Osteocyte (in vitro differentiated cells): ENCODE data around the gene CHST13. TPM values are rescaled to one million over a fixed set of nuclear protein-coding genes. Genes with fewer than 3 reads are reported as not detected.

Experiments
- DNase-seq: peaks from one replicate; pipeline ENCODE4 v3.0.0; 2021; ENCODE audit warnings: mixed read lengths; ENCODE audit not compliant: unreplicated experiment; ENCODE audit errors: extremely low spot score
- H3K27ac Mint-ChIP-seq: one replicate; pipeline ENCODE4 v1.8.0; 2021; ENCODE audit warnings: mild to moderate bottlenecking, mixed read lengths; ENCODE audit not compliant: unreplicated experiment
- H3K27me3 Mint-ChIP-seq: one replicate; pipeline ENCODE4 v1.8.0; 2021; ENCODE audit warnings: mixed read lengths; ENCODE audit not compliant: unreplicated experiment
- H3K36me3 Mint-ChIP-seq: one replicate; pipeline ENCODE4 v1.8.0; 2021; ENCODE audit warnings: mixed read lengths; ENCODE audit not compliant: unreplicated experiment
- H3K4me1 Mint-ChIP-seq: one replicate; pipeline ENCODE4 v1.8.0; 2021; ENCODE audit warnings: mixed read lengths; ENCODE audit not compliant: unreplicated experiment
- H3K4me3 Mint-ChIP-seq: one replicate; pipeline ENCODE4 v1.8.0; 2021; ENCODE audit warnings: mild to moderate bottlenecking, moderate library complexity, mixed read lengths; ENCODE audit not compliant: unreplicated experiment
- H3K9me3 Mint-ChIP-seq: one replicate; pipeline ENCODE4 v1.8.0; 2021; ENCODE audit warnings: mixed read lengths; ENCODE audit not compliant: unreplicated experiment
- total RNA-seq: library from RNA; stranded (reverse); gene quantifications from 2 replicates; pipeline ENCODE4 v1.2.1, GENCODE V29; 2021
- TF ChIP-seq, protein P1 (sequence below): fragments of 200-600 bp; sonication (generic); IDR thresholded peaks from 2 replicates; pipeline ENCODE4 v1.5.0; 2021; ENCODE audit warnings: antibody characterized with exemption, mild to moderate bottlenecking, moderate library complexity

The CHST13 gene
- total RNA-seq, 1 donor from 2014 or later, result not detected

DNA sequence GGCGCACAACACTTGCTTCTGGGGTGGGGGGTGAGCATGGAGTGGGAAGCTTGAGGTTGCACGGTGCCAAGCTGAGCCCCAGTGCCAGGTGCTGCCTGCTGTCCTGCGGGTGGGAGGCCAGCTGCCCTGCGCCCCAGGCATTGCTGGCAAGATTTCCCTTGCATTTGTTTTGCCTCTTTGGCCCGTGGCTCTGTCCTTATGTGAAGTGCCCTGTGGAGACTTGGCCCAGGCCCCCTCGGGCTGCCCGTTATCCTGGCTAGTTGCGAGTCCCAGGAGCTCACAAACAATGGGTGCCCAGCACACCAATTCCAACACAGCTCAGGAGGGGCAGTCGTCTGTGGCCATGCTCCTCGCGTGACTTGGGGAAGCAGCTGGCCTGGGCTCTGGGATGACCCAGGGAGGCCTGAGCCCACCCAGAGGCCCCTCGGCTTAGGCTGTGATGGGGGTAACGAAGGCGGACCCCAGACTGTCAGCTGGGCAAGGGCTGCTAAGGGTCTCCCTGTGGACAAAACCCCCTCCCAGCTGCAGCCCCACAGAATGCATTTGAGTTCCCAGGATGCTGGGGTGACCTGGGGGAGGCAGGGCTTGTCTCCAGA lies 28.8 kb downstream of the CHST13 start:
- H3K9me3 Mint-ChIP-seq, result no peaks in the 10 kb centered on the region
- peaks cover 13% of the 10 kb centered on the region for H3K4me1 Mint-ChIP-seq
- peaks cover 16% of the 10 kb centered on the region for H3K27me3 Mint-ChIP-seq
- no peak overlapping the region for H3K27ac Mint-ChIP-seq
- H3K36me3 Mint-ChIP-seq, result no peaks in the 10 kb centered on the region
- TF ChIP-seq, protein P1, sequence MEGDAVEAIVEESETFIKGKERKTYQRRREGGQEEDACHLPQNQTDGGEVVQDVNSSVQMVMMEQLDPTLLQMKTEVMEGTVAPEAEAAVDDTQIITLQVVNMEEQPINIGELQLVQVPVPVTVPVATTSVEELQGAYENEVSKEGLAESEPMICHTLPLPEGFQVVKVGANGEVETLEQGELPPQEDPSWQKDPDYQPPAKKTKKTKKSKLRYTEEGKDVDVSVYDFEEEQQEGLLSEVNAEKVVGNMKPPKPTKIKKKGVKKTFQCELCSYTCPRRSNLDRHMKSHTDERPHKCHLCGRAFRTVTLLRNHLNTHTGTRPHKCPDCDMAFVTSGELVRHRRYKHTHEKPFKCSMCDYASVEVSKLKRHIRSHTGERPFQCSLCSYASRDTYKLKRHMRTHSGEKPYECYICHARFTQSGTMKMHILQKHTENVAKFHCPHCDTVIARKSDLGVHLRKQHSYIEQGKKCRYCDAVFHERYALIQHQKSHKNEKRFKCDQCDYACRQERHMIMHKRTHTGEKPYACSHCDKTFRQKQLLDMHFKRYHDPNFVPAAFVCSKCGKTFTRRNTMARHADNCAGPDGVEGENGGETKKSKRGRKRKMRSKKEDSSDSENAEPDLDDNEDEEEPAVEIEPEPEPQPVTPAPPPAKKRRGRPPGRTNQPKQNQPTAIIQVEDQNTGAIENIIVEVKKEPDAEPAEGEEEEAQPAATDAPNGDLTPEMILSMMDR, result no peak
- no peak overlapping the region for H3K4me3 Mint-ChIP-seq
- peak; percentile 83 for DNase-seq

DNA sequence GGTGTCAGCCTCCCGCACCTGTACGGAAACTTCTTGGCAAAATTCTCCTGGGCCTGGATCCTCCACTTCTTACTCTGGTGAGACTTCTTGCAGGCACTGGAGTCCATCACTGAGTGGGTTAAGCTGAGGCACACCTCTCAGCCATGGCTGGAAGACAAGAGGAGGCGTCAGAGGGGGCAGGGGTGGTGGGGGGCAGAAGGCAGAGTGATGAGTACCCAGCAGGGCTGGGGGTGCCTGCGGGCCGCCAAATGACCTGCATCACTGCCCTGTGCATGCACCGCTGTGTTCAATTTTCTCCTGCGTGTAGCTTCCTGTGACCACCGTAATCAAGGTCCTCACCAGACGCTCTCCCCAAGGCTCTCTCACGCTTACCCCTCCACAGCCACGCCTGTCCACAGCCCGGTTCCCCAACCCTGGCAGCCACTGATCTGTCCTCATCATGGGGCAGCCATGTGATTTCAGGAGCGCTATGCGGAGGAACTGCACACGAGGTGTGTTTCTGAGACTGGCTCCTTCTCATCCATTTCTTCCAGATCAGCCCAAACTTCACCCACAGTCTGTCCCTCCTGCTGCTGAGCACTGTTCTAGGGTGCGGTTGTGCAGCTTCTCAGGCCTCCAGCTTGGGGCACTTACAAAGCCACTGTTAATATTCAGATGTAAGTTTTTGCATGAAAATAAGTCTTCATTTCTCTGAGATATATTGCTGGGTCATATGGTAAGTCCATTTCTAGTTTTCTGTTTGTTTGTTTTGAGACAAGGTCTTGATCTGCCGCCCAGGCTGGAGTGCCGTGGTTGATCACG lies 29.5 kb downstream of the CHST13 start:
- TF ChIP-seq, protein P1, result no peak
- no peak overlapping the region for H3K4me3 Mint-ChIP-seq
- H3K27ac Mint-ChIP-seq, result no peak overlapping the region
- peaks cover 11% of the 10 kb centered on the region for H3K27me3 Mint-ChIP-seq
- H3K36me3 Mint-ChIP-seq, result no peaks in the 10 kb centered on the region
- no peaks in the 10 kb centered on the region for H3K9me3 Mint-ChIP-seq
- peaks cover 13% of the 10 kb centered on the region for H3K4me1 Mint-ChIP-seq
- DNase-seq, result peak; percentile 76

DNA sequence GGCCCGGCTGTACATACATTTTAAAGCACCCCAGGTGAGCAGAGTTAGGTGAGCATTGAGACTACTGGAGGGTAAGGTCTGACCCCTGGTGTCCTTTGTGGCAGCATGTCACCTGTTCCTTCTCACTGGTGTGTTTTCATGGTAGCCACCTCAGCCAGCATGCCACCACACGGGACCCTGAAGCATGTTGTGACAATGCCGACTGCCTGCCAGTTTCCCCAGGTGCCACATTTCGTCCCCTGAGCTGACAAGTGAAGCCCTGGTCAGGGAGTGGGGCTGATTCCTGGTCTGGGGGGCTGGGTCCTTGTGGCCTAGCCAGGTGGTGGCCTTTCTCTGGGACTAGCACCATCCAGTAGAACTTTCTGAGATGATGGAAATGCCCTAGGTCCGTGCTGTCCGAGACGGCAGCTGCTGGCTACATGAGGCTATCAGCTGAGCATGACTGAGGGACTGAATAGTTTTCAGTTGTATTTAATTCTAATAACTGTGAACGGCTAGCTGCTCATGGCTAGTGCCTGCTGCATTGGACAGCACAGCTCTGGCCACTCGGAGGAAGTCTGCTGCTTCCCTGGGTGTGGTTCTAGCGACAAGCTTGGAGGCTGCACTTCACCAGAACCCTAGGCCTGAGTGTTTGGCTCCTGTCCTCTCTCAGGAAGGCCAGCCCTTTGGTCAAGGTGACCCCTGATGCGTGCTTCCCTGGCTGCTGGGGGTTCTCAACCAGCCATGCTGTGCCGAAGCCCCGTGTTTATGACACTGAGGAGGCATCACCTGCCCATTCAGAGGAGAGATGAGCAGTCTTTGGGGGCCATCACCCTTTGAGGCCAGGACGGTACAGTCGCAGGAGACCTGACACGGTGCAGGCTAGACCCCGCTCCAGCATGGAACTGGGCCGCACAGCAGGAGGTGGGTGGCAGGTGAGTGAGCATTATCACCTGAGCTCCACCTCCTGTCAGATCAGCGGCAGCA lies 30.9 kb downstream of the CHST13 start:
- DNase-seq, result peak; percentile 77
- Mint-ChIP-seq H3K36me3 (no peaks in the 10 kb centered on the region), H3K27me3 (peaks cover 6% of the 10 kb centered on the region), H3K4me1 (peaks cover 13% of the 10 kb centered on the region), H3K4me3 (no peak overlapping the region), H3K9me3 (no peaks in the 10 kb centered on the region), H3K27ac (no peak overlapping the region)
- TF ChIP-seq, protein P1, result no peak

DNA sequence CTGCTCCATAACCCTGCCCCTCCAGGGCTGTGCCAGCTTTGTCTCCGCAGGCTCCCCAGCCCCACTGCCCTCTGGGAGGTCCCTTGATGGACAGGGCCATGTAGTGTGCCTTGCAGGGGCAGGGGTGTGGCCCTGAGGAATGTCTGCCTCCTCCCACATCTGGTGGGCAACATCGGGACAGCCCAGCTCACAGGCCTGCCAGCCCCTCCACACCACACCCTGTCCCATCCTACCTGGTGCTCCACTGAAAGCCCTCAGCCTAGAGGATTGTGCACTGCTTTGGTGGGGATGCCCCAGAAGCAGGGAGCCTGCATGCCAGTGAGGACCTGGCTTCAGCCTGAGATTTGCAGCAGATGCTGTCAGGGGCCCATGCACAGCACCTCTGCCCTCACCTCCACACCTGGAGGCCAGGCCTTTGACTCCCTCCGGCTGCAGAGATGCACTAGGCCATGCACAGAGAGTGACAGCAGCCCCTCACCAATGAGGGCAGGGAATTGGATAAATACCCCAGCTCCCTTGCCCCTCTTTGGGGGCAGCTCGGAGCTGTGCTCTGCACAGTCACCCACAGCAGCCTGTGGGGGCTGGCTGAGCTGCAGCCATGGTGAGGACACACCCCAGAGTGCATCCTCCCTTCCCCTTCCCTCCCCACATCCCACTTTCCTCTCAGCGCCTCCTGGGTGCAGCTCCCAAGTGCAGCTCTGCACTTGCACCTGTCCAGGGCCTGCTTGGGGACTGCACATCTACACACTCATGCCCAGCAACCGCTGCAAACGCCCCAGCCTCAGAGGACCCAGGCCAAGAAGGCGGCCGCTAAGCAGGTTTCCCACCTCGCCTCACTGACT lies 32.1 kb downstream of the CHST13 start:
- TF ChIP-seq, protein P1, result no peak
- peaks cover 15% of the 10 kb centered on the region for H3K27me3 Mint-ChIP-seq
- H3K36me3 Mint-ChIP-seq, result no peaks in the 10 kb centered on the region
- H3K4me1 Mint-ChIP-seq, result peaks cover 4% of the 10 kb centered on the region
- no peak overlapping the region for H3K4me3 Mint-ChIP-seq
- H3K27ac Mint-ChIP-seq, result no peak overlapping the region
- H3K9me3 Mint-ChIP-seq, result no peaks in the 10 kb centered on the region
- DNase-seq, result peak; percentile 76
